ENCODE measurements around the gene ERFE. TPM values are rescaled to one million over a fixed set of nuclear protein-coding genes. Genes with fewer than 3 reads are reported as not detected.

ERFE gene
- total RNA-seq, 5 donors from 2014 or later (not counting 1 experiment from before 2014, with no cell fraction given), result not detected

DNA sequence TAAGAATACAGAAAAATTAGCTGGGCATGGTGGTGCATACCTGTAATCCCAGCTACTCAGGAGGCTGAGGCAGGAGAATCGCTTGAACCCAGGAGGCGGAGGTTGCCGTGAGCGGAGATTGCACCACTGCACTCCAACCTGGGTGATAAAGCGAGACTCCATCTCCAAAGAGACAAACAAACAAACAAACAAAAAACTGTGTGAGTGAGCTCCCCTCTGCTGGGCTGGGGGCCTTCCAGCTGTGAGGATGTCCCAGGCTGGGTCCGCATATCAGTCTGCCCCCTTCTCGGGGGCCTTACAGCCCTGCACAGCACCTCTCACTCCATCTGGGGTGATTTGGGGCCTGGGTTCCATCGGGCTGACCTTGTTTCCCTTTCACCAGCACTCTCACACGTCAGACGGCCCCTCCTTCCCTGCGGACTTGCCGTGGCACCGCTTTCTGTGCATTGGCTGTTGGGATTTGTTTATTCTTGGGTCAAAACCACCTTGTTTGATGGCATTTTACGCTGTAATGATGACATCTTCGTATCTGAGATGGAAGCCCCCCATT, 23.1 kb upstream of the ERFE start:
- Mint-ChIP-seq H3K4me3 (no peak overlapping the region), H3K9me3 (no peaks in the 10 kb centered on the region), H3K4me1 (no peaks in the 10 kb centered on the region), H3K27ac (no peak overlapping the region), H3K36me3 (no peaks in the 10 kb centered on the region), H3K27me3 (no peaks in the 10 kb centered on the region)
- Histone ChIP-seq H3K4me3 (ENCODE audit: control insufficient read depth in 1 of 2, extremely low read depth in 1 of 2, low read length in 1 of 2) (no peak overlapping the region), H3K27me3 (replicated peaks in 1 of 2; ENCODE audit: control insufficient read depth in 2 of 2, extremely low read depth in 1 of 2, insufficient read depth in 2 of 2, low read length in 1 of 2) (peaks cover 0 to 4% of the 10 kb centered on the region in 2 experiments), H3K27ac (ENCODE audit: low read length) (no peak overlapping the region), H3K4me1 (ENCODE audit: control insufficient read depth in 1 of 2, extremely low read depth in 1 of 2, insufficient read depth in 2 of 2, low read length in 2 of 2) (peaks cover 0 to 5% of the 10 kb centered on the region in 2 experiments), H3K9me3 (no peaks in the 10 kb centered on the region), H3K36me3 (ENCODE audit: control insufficient read depth in 2 of 2, extremely low read depth in 1 of 2, insufficient read depth in 1 of 2, low read length in 1 of 2) (no peaks in the 10 kb centered on the region)
- WGBS (ENCODE audit: insufficient coverage), result 77% methylated on average over 3 of the region's 15 CpGs
- CTCF ChIA-PET, result no interaction called here
- POLR2A ChIA-PET, result no interaction called here
- DNase-seq (no peak), ATAC-seq (replicated peaks in 1 of 4) (no peak)

DNA sequence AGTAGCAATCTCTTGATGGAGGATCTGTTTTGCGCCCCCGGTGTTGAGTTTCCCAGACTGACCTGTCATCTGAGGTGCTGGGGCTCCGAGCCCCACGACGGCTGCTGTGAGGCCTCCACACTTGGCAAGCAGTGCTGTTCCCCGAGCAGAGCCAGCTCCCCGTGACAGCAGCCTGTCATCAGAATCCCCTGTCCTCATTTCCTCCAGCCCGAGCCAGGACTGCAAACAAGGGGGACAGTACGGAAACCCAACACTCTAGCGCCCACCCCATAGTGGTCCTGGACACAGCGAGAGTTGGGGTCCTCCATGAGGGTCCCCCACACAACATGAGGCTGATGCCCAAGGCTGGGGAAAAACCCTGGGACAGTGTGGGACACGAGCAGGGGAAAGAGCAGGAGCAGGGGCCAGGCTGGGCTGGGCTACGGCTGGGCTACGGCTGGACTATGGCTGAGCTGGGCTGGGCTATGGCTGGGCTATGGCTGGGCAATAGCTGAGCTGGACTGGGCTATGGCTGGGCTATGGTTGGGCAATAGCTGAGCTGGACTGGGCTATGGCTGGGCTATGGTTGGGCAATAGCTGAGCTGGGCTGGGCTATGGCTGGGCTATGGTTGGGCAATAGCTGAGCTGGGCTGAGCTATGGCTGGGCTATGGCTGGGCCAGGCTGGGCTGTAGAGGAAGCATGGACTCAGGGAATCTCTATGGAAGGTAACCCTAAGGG, 21.8 kb upstream of the ERFE start:
- WGBS (ENCODE audit: insufficient coverage), result 81% methylated on average over 7 of the region's 14 CpGs
- Mint-ChIP-seq H3K4me3 (no peak overlapping the region), H3K27ac (no peak overlapping the region), H3K4me1 (peaks cover 5 to 7% (median 7%) of the 10 kb centered on the region in 3 donors), H3K9me3 (no peaks in the 10 kb centered on the region), H3K36me3 (no peaks in the 10 kb centered on the region), H3K27me3 (no peaks in the 10 kb centered on the region)
- DNase-seq (no peak), ATAC-seq (replicated peaks in 1 of 4) (no peak)
- Histone ChIP-seq H3K4me1 (ENCODE audit: control insufficient read depth in 1 of 2, extremely low read depth in 1 of 2, insufficient read depth in 2 of 2, low read length in 2 of 2) (peaks cover 0 to 13% of the 10 kb centered on the region in 2 experiments), H3K9me3 (no peaks in the 10 kb centered on the region), H3K27me3 (replicated peaks in 1 of 2; ENCODE audit: control insufficient read depth in 2 of 2, extremely low read depth in 1 of 2, insufficient read depth in 2 of 2, low read length in 1 of 2) (peaks cover 0 to 4% of the 10 kb centered on the region in 2 experiments), H3K36me3 (ENCODE audit: control insufficient read depth in 2 of 2, extremely low read depth in 1 of 2, insufficient read depth in 1 of 2, low read length in 1 of 2) (no peaks in the 10 kb centered on the region), H3K4me3 (ENCODE audit: control insufficient read depth in 1 of 2, extremely low read depth in 1 of 2, low read length in 1 of 2) (no peak overlapping the region), H3K27ac (ENCODE audit: low read length) (no peak overlapping the region)
- POLR2A ChIA-PET, result no interaction called here
- CTCF ChIA-PET, result interaction anchor here in 1 of 2 donors (1.2 kb wide), 1 partner anchor 624 kb away, joined by 12 read pairs; no protein-coding TSS in a partner anchor

DNA sequence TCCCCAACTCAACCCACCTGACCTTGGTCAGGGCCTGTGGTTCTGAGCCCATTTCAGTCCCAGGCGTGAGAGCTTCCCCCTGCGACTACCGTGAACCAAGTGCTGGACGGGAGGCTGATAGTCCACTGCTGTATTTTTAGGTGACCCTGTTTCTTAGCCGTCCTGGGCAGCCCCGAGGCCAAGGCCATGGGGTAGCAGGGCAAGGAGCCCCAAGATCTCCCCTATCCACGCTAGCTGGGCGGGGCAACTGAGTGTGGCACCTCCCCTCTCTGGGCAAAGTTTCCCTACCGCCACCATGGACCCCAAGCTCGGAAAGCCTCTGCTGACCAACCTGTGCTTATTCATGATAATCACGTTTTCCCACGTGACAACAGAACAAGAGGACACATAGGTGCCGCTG, 20.9 kb upstream of the ERFE start:
- Mint-ChIP-seq H3K36me3 (no peaks in the 10 kb centered on the region), H3K4me1 (peaks cover 6 to 9% (median 8%) of the 10 kb centered on the region in 3 donors), H3K9me3 (no peaks in the 10 kb centered on the region), H3K27ac (no peak overlapping the region), H3K4me3 (no peak overlapping the region), H3K27me3 (no peaks in the 10 kb centered on the region)
- no peaks in the 10 kb centered on the region for H3K36me3 ChIP-seq (ENCODE audit: control insufficient read depth in 2 of 2, extremely low read depth in 1 of 2, insufficient read depth in 1 of 2, low read length in 1 of 2)
- CTCF ChIA-PET, result interaction anchor here in 1 of 2 donors (1.2 kb wide), 1 partner anchor 625 kb away, joined by 12 read pairs; no protein-coding TSS in a partner anchor
- H3K4me3 ChIP-seq (ENCODE audit: control insufficient read depth in 1 of 2, extremely low read depth in 1 of 2, low read length in 1 of 2), result no peak overlapping the region
- POLR2A ChIA-PET, result no interaction called here
- H3K27me3 ChIP-seq (replicated peaks in 1 of 2; ENCODE audit: control insufficient read depth in 2 of 2, extremely low read depth in 1 of 2, insufficient read depth in 2 of 2, low read length in 1 of 2), result peaks cover 0 to 2% of the 10 kb centered on the region in 2 experiments
- ATAC-seq (replicated peaks in 1 of 4), result no peak
- peaks cover 0 to 14% of the 10 kb centered on the region in 2 experiments for H3K4me1 ChIP-seq (ENCODE audit: control insufficient read depth in 1 of 2, extremely low read depth in 1 of 2, insufficient read depth in 2 of 2, low read length in 2 of 2)
- H3K27ac ChIP-seq (ENCODE audit: low read length), result no peak overlapping the region
- no peaks in the 10 kb centered on the region for H3K9me3 ChIP-seq
- 82% methylated on average over 10 of the region's 13 CpGs for whole genome bisulfite sequencing (ENCODE audit: insufficient coverage)
- DNase-seq, result no peak

DNA sequence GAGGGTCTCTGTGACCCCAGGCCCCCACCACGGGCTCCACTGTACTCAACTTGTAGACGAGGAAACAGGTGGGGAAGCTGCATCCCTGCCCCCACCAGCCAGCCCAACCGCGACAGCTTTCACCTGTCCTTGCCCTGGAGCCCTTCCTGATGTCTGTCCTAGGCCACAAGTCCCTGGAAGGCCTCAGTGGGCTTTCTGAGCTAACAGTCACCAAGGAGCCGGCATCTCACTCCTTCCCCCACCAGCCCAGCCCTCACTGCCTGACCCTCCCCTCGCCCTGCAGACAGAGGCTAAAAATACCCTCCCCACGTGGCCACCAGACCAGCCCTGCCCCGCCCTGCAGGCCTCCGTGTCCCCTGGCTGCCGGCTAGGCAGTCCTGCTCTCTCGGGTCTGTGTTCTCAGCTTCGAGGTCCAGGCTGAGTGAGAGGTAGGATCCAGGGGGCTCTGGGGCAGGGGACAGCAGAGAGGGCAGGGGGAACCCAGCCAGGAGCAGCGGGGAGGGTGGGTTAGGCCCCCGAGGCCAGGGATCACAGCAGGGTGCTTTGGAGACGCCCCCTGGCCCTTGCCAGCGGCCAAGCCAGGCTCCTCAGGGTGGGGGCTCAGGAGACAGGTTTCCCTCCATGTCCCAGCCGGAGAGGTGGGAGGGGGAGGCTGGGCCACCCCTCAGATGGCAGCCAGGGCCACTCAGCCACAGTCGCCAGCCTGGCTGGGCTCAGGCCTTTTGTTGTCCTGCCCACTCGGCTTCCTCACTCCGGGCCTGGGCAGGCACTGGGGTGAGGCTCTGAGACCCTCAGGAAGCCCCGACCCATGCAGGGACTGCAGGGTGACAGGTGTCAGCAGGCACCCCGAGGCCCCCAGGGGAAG, 20.2 kb upstream of the ERFE start, which contains the start of gene KLHL30:
Gene KLHL30 (plus strand): TSS at position 338 of the 865 bp plus-strand sequence. CDS start 2,087 bp downstream, outside the sequence.
- ATAC-seq (replicated peaks in 1 of 4) (no peak), DNase-seq (no peak)
- 77% methylated on average over 13 of the region's 22 CpGs for WGBS (ENCODE audit: insufficient coverage)
- ChIA-PET POLR2A (no interaction called here), CTCF (interaction anchor here in 1 of 2 donors (0.8 kb wide), 1 partner anchor 23 kb away, joined by 3 read pairs; no protein-coding TSS in a partner anchor)
- H3K4me1 Mint-ChIP-seq, result peaks cover 6 to 9% (median 8%) of the 10 kb centered on the region in 3 donors
- no peaks in the 10 kb centered on the region for H3K27me3 Mint-ChIP-seq
- H3K4me1 ChIP-seq (ENCODE audit: control insufficient read depth in 1 of 2, extremely low read depth in 1 of 2, insufficient read depth in 2 of 2, low read length in 2 of 2), result peaks cover 0 to 14% of the 10 kb centered on the region in 2 experiments
- no peaks in the 10 kb centered on the region for H3K9me3 ChIP-seq
- no peak within 1 kb of the TSS for H3K27ac Mint-ChIP-seq
- peaks cover 0 to 2% of the 10 kb centered on the region in 2 experiments for H3K27me3 ChIP-seq (replicated peaks in 1 of 2; ENCODE audit: control insufficient read depth in 2 of 2, extremely low read depth in 1 of 2, insufficient read depth in 2 of 2, low read length in 1 of 2)
- no peak within 1 kb of the TSS for H3K27ac ChIP-seq (ENCODE audit: low read length)
- no peaks in the 10 kb centered on the region for H3K36me3 ChIP-seq (ENCODE audit: control insufficient read depth in 2 of 2, extremely low read depth in 1 of 2, insufficient read depth in 1 of 2, low read length in 1 of 2)
- no peaks in the 10 kb centered on the region for H3K36me3 Mint-ChIP-seq
- no peak within 1 kb of the TSS for H3K4me3 Mint-ChIP-seq
- H3K9me3 Mint-ChIP-seq, result no peaks in the 10 kb centered on the region
- H3K4me3 ChIP-seq (ENCODE audit: control insufficient read depth in 1 of 2, extremely low read depth in 1 of 2, low read length in 1 of 2), result no peak within 1 kb of the TSS

DNA sequence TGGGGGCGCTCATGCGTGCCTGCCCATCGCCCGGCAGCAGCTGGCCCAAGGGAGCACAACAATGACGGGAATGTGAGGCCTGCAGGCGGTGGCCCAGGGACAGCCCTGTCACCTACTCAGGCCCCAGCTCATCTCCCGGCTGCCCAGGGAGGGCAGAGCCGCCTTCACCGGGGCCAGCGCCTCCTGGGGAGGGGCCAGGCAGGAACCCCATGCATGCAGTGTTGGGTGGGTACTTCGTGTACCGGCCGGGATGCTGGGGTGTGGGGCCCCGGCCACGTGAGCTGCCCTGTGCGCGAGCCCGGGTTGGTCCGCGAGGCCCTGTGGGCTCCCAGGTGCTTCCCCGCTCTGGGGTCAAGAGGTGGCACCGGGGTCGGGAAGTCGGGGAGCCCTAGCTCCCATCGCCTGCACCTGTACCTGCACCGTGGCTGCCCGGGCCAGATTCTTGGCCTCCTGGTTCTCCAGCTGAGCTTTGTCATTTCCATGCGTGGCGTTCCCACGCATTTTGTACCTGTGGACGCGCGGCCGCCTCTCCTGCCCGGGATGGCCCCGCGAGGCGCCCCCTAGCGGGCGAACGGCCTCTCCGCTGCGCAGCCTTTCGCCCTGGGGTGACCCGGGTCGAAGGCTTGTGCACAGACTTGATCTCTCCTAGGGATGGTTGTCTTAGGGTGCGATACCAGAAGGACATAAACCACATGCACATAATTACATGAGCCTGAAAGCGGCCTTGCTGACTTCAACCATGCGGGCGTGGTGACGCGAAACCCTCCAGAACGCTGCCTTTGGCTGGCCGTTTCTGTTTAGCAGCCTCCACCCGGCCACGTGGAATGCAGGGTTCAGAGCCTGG, 19.4 kb upstream of the ERFE start:
- H3K27me3 Mint-ChIP-seq, result no peaks in the 10 kb centered on the region
- H3K27ac Mint-ChIP-seq, result no peak overlapping the region
- Histone ChIP-seq H3K4me1 (ENCODE audit: control insufficient read depth in 1 of 2, extremely low read depth in 1 of 2, insufficient read depth in 2 of 2, low read length in 2 of 2) (peaks cover 0 to 14% of the 10 kb centered on the region in 2 experiments), H3K27ac (ENCODE audit: low read length) (no peak overlapping the region), H3K4me3 (ENCODE audit: control insufficient read depth in 1 of 2, extremely low read depth in 1 of 2, low read length in 1 of 2) (no peak overlapping the region), H3K36me3 (ENCODE audit: control insufficient read depth in 2 of 2, extremely low read depth in 1 of 2, insufficient read depth in 1 of 2, low read length in 1 of 2) (no peaks in the 10 kb centered on the region), H3K27me3 (replicated peaks in 1 of 2; ENCODE audit: control insufficient read depth in 2 of 2, extremely low read depth in 1 of 2, insufficient read depth in 2 of 2, low read length in 1 of 2) (peaks cover 0 to 2% of the 10 kb centered on the region in 2 experiments), H3K9me3 (no peaks in the 10 kb centered on the region)
- H3K36me3 Mint-ChIP-seq, result no peaks in the 10 kb centered on the region
- DNase-seq (peak in 5 of 35 experiments; percentile 9 to 35 (median 24)), ATAC-seq (replicated peaks in 1 of 4) (peak in 1 of 4 experiments; percentile 15)
- H3K4me1 Mint-ChIP-seq, result peaks cover 6 to 9% (median 8%) of the 10 kb centered on the region in 3 donors
- ChIA-PET POLR2A (no interaction called here), CTCF (interaction anchor here in 1 of 2 donors (0.7 to 0.8 kb wide), 2 partner anchors 24 to 281 kb away, joined by 3 to 4 read pairs; no protein-coding TSS in a partner anchor)
- H3K4me3 Mint-ChIP-seq, result no peak overlapping the region
- WGBS (ENCODE audit: insufficient coverage), result 70% methylated on average over 45 of the region's 56 CpGs
- no peaks in the 10 kb centered on the region for H3K9me3 Mint-ChIP-seq

Measured in T-cell (primary cell).